Neural progenitor cell (in vitro differentiated cells): ENCODE data around the gene CSGALNACT2. TPM values are rescaled to one million over a fixed set of nuclear protein-coding genes. Genes with fewer than 3 reads are reported as not detected.

ENCODE experiments used
- DNase-seq: peaks from one replicate; pipeline ENCODE4 v3.0.0-alpha.2; 2016; ENCODE audit warnings: low spot score
- H2AFZ ChIP-seq: fragments of 200-600 bp; sonication (generic); replicated peaks from 2 replicates; pipeline ENCODE4 v1.6.1; 2016; ENCODE audit warnings: antibody characterized with exemption
- H3F3A ChIP-seq: fragments of 200-600 bp; sonication (generic); 2 replicates; pipeline ENCODE4 v1.6.1; 2016; ENCODE audit warnings: antibody characterized with exemption, low read depth
- H3K27ac ChIP-seq: fragments of 200-600 bp; sonication (generic); 2 replicates; pipeline ENCODE4 v1.5.1; 2016; ENCODE audit warnings: mild to moderate bottlenecking
- H3K27me3 ChIP-seq: fragments of 200-600 bp; sonication (generic); 2 replicates; pipeline ENCODE4 v1.6.1; 2016; ENCODE audit warnings: mild to moderate bottlenecking, moderate library complexity
- H3K36me3 ChIP-seq: fragments of 200-600 bp; sonication (generic); 2 replicates; pipeline ENCODE4 v1.5.1; 2016
- H3K4me1 ChIP-seq: fragments of 200-600 bp; sonication (generic); 2 replicates; pipeline ENCODE4 v1.6.1; 2016; ENCODE audit warnings: mixed run types
- H3K4me2 ChIP-seq: fragments of 200-600 bp; sonication (generic); 2 replicates; pipeline ENCODE4 v1.6.1; 2016
- H3K4me3 ChIP-seq: fragments of 200-600 bp; sonication (generic); 2 replicates; pipeline ENCODE4 v1.5.1; 2016
- H3K79me2 ChIP-seq: fragments of 200-600 bp; sonication (generic); 2 replicates; pipeline ENCODE4 v1.6.1; 2016; ENCODE audit warnings: low read depth
- H3K9ac ChIP-seq: fragments of 200-600 bp; sonication (generic); 2 replicates; pipeline ENCODE4 v1.6.1; 2016
- H3K9me3 ChIP-seq: fragments of 200-600 bp; sonication (generic); 2 replicates; pipeline ENCODE4 v1.5.1; 2016; ENCODE audit warnings: low read depth
- H4K20me1 ChIP-seq: fragments of 200-600 bp; sonication (generic); 2 replicates; pipeline ENCODE4 v1.6.1; 2016; ENCODE audit warnings: low read depth
- H3K27ac Mint-ChIP-seq: 3 replicates; pipeline ENCODE4 v1.8.0; 2021; ENCODE audit warnings: mixed read lengths
- H3K27me3 Mint-ChIP-seq: 2 replicates; pipeline ENCODE4 v1.8.0; 2022; ENCODE audit warnings: low read depth, mild to moderate bottlenecking, inconsistent platforms, moderate library complexity, mixed read lengths; ENCODE audit not compliant: insufficient read depth
- H3K36me3 Mint-ChIP-seq: 3 replicates; pipeline ENCODE4 v1.8.0; 2021; ENCODE audit warnings: mixed read lengths
- H3K4me1 Mint-ChIP-seq: 3 replicates; pipeline ENCODE4 v1.8.0; 2021; ENCODE audit warnings: mixed read lengths
- H3K4me3 Mint-ChIP-seq: 3 replicates; pipeline ENCODE4 v1.8.0; 2021; ENCODE audit warnings: mild to moderate bottlenecking, moderate library complexity, mixed read lengths
- H3K9me3 Mint-ChIP-seq: 3 replicates; pipeline ENCODE4 v1.8.0; 2020; ENCODE audit warnings: mixed read lengths
- CTCF ChIP-seq: fragments of 200-600 bp; sonication (generic); IDR thresholded peaks from 2 replicates; pipeline ENCODE4 v1.5.1; 2017; ENCODE audit warnings: antibody characterized with exemption, mild to moderate bottlenecking
- EZH2 ChIP-seq: fragments of 200-600 bp; sonication (generic); IDR thresholded peaks from 2 replicates; pipeline ENCODE4 v1.6.1; 2017; ENCODE audit warnings: antibody characterized with exemption, mild to moderate bottlenecking, moderate library complexity
- EZH2phosphoT487 ChIP-seq: fragments of 200-600 bp; sonication (generic); IDR thresholded peaks from 2 replicates; pipeline ENCODE4 v1.6.1; 2017; ENCODE audit warnings: antibody characterized with exemption
- total RNA-seq: library from RNA; depleted of rRNA; stranded (reverse); fragments of >200 nt; gene quantifications from 2 replicates; pipeline ENCODE4 v1.2.3, GENCODE V29; 2015; ENCODE audit warnings: low replicate concordance

The CSGALNACT2 gene
- total RNA-seq, 1 donor from 2014 or later: 9.3 TPM

- H3K4me3 ChIP-seq: no peak overlapping the region
- H3K27ac Mint-ChIP-seq: no peak overlapping the region
- no peak overlapping the region for H2AFZ ChIP-seq
- H3K4me1 ChIP-seq: no peaks in the 10 kb centered on the region
- no peaks in the 10 kb centered on the region for H3K36me3 ChIP-seq
- H3K79me2 ChIP-seq: no peaks in the 10 kb centered on the region
- no peaks in the 10 kb centered on the region for H3K9me3 Mint-ChIP-seq
- no peak for TF ChIP-seq CTCF
- no peak for TF ChIP-seq EZH2phosphoT487
- no peak overlapping the region for H3K27ac ChIP-seq
- H3K9me3 ChIP-seq: no peaks in the 10 kb centered on the region
- H3K4me3 Mint-ChIP-seq: no peak overlapping the region
- H4K20me1 ChIP-seq: no peaks in the 10 kb centered on the region
- no peaks in the 10 kb centered on the region for H3K27me3 ChIP-seq
- H3F3A ChIP-seq: no peaks in the 10 kb centered on the region
- no peak for DNase-seq
- peaks cover 2% of the 10 kb centered on the region for H3K27me3 Mint-ChIP-seq
- no peak overlapping the region for H3K9ac ChIP-seq
- no peaks in the 10 kb centered on the region for H3K36me3 Mint-ChIP-seq
- peaks cover 4% of the 10 kb centered on the region for H3K4me1 Mint-ChIP-seq
- H3K4me2 ChIP-seq: no peak overlapping the region
These were observed 10.8 kb upstream of the CSGALNACT2 start for GRCh38 chr10:43127442-43127841.

GRCh38 chr10:43128331-43128730 is 9.9 kb upstream of the CSGALNACT2 start:
- TF ChIP-seq CTCF (no peak), EZH2phosphoT487 (no peak), EZH2 (no peak)
- no peaks in the 10 kb centered on the region for H3K9me3 Mint-ChIP-seq
- Histone ChIP-seq H2AFZ (no peak overlapping the region), H3K4me3 (no peak overlapping the region), H3K9ac (no peak overlapping the region), H3F3A (no peaks in the 10 kb centered on the region), H3K9me3 (no peaks in the 10 kb centered on the region), H4K20me1 (no peaks in the 10 kb centered on the region), H3K27me3 (no peaks in the 10 kb centered on the region), H3K79me2 (no peaks in the 10 kb centered on the region), H3K27ac (no peak overlapping the region), H3K36me3 (no peaks in the 10 kb centered on the region), H3K4me2 (no peak overlapping the region), H3K4me1 (no peaks in the 10 kb centered on the region)
- H3K36me3 Mint-ChIP-seq: no peaks in the 10 kb centered on the region
- no peak overlapping the region for H3K27ac Mint-ChIP-seq
- H3K4me3 Mint-ChIP-seq: no peak overlapping the region
- peaks cover 4% of the 10 kb centered on the region for H3K4me1 Mint-ChIP-seq
- peaks cover 2% of the 10 kb centered on the region for H3K27me3 Mint-ChIP-seq
- no peak for DNase-seq

- Histone ChIP-seq H3K9me3 (no peaks in the 10 kb centered on the region), H3K27me3 (no peaks in the 10 kb centered on the region), H4K20me1 (no peaks in the 10 kb centered on the region), H3K79me2 (no peaks in the 10 kb centered on the region), H2AFZ (no peak overlapping the region), H3K4me1 (no peaks in the 10 kb centered on the region), H3K4me2 (no peak overlapping the region), H3K36me3 (no peaks in the 10 kb centered on the region), H3K4me3 (no peak overlapping the region), H3F3A (no peaks in the 10 kb centered on the region), H3K9ac (no peak overlapping the region), H3K27ac (no peak overlapping the region)
- Mint-ChIP-seq H3K27me3 (peaks cover 2% of the 10 kb centered on the region), H3K9me3 (no peaks in the 10 kb centered on the region), H3K36me3 (no peaks in the 10 kb centered on the region), H3K4me1 (peaks cover 4% of the 10 kb centered on the region), H3K27ac (no peak overlapping the region), H3K4me3 (no peak overlapping the region)
- no peak for DNase-seq
- TF ChIP-seq CTCF (no peak), EZH2phosphoT487 (no peak), EZH2 (no peak)
These were observed 9.1 kb upstream of the CSGALNACT2 start for GRCh38 chr10:43128958-43129706.
